GM19240 (cell line): ENCODE data around the gene FMN2.

Source experiments
- DNase-seq: peaks from one replicate; pipeline ENCODE4 v3.0.0; 2011; ENCODE audit warnings: low spot score; ENCODE audit not compliant: insufficient read length

The FMN2 gene

GRCh38 chr1:240420766-240421165 lies 329.1 kb downstream of the FMN2 start:
- no peak for DNase-seq

DNA sequence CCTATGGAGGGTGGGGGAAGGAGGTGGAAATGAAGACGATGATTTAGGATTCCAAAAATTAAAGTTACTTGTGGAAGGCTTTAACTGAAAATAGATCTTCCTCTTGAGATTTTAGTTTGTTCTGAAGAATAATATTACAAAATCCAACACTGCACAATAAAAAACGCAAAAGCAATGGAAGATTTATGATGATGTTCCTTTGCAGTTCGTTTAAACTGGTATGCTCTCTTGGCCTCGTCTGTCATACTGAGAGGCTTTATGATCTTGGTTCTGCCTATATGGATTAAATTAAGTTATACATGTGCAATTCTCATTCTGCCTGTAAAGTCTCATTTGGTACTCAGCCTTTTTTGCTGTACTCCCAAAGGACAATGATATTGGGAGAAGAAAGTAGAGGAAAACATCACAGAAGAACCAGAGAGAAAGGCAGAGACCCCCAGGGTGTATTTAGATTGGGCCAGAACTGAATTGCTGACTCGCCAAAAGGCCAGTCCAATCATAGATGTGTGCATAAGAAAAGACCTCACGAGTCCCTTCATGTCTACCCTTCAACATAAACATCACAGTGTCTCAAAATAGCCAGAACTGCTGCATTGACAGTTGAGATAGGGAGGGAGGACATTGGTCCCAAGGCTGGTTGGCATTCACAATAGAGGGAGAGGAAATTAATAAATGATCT lies 331.7 kb downstream of the FMN2 start:
- DNase-seq, result no peak

- no peak for DNase-seq
These were observed 333.2 kb downstream of the FMN2 start for GRCh38 chr1:240424740-240425464.

DNA sequence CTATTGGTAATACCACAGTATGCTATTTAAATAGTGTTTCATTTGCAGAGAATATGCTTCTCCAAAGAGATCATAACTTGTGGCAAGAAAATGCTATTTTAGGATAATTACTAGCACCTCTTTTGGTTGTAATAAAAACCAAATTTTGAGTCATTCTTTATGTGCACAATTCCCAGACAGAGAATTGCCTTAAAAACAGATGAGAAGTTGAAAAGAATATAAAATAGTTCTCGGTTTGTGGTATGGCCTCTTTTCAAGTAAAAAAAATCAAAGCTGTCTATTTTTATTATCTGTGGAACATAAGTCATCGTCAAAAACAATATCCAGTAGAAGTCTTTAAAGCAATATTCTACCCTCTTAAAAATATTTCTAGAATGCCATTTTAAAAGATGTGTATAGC lies 334.4 kb downstream of the FMN2 start:
- no peak for DNase-seq

GRCh38 chr1:240435996-240436566 lies 344.4 kb downstream of the FMN2 start:
- DNase-seq, result no peak

DNA sequence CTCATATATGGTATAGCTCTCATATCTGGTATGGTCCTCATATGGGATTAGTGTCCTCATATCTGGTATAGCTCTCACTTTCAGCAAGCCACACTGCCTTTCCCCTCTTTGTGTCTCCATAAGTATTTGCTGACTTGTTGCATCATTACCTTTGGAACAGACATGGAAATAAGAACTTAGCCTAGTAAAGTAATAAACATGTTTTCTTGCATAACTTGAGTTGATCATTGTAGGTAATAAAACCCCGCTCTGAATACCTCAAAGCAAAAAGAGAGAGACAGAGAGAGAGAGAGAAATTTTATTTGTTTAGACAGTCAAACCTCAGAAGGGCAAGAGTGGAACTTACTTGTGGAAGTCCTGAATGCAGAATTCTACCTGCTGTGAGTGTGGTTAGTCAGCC lies 350.0 kb downstream of the FMN2 start:
- no peak for DNase-seq

DNA sequence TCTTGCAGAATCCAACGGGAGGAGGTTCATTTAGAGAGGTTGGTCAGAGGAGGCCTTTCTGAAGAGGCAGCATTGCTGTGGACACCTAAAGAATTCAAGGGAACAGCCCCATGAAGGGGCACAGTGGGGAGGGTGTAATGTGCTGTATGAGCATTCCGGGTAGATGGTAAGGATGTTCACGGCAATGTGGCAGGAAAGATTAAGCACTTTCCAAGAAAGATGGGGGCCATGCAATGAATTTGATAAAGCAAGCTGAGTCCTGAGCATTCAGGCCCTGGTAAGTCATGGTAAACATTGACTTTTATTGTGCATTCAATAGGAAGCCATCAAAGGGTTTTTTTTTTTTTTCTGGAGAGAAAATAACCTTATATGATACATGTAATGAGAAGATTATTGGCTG lies 353.7 kb downstream of the FMN2 start:
- no peak for DNase-seq

DNA sequence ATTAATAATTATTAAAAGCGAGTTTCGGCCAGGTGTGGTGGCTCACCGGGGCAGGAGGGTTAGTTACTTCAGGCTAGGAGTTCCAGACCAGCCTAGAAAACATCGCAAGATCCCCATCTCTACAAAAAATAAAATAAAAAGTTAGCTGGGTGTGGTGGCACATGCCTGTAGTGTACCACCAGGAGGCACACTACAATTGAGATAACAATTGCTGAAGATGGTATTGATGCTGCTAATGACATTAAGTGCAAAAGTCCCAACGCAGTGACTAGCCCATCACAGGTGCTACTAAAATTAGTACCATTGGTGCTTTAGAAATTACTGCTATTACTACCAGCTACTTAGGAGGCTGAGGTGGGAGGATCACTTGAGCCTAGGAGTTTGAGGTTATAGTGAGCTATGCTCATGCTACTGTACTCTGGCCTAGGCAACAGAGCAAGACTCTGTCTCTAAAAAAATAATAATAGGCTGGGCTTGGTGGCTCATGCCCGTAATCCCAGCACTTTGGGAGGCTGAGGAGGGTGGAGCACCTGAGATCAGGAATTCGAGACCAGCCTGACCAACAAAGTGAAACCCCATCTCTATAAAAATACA lies 363.6 kb downstream of the FMN2 start:
- DNase-seq, result no peak

- DNase-seq, result no peak
These were observed 365.5 kb downstream of the FMN2 start for GRCh38 chr1:240457203-240457602.

DNA sequence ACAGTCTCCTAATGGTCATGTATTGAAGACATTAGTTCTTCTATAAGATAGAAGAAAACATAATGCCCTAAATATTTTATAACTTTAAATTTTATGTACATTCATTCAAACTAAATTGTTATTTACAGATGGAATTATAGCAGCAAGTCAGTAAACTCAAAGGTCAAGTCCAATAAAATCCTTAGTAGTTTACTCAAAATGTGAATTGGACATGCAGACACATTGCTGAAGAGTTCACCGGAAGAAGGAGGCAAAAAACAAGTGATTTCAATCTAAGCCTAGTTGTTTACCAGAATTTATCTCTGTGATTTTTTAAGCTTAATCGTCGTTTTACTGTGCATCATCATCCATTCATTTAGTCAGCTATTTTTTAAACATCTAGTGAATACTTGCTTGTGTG lies 370.6 kb downstream of the FMN2 start:
- no peak for DNase-seq

DNA sequence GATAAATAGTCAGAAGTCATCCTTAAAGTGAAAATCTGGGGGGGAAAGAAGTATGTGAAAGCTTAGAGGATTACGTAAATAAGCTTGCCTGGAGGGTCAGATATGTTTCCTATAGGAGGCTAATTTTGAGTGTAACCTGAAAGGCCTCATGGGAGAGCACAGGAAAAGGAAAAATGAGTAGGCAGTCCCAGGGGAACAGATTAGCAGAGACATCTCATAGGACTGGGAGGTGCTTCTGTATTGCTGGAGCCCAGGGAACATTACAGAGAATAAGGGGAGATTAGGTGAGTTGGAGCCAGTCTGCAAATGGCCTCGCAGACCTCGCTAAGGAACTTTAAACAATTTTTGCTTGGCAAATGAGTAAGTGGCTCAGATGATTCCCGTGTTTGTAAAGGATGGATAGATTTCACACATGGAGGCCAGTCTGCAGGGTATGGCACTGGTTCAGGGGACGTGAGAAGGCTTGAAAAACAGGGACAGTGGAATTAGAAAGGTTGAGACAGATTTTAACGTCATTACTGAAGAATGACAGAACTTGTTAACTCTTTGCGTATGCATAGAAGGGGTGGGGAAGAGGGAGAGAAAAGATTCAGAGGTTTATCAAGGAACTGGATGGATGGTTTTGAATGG lies 371.2 kb downstream of the FMN2 start:
- no peak for DNase-seq

DNA sequence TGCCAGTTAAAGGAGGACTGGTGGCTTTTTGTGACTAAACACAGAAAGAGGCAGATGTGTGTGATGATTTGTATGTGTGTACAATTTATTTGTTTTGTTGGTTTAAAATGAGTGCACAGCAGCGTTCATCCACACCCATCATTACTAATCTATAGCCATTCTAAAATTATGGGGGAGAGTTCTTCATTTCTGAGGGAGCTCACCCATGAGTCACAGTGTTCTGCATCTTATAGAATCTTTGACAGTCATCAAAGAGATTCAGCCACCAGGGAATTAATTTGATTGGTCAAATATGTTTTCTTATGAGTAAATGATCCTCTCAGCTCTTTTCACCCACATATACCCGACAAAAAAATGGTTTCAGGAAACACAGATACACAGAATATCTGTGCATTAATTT lies 372.4 kb downstream of the FMN2 start:
- DNase-seq, result no peak

GRCh38 chr1:240465531-240465940 lies 373.9 kb downstream of the FMN2 start:
- no peak for DNase-seq

DNA sequence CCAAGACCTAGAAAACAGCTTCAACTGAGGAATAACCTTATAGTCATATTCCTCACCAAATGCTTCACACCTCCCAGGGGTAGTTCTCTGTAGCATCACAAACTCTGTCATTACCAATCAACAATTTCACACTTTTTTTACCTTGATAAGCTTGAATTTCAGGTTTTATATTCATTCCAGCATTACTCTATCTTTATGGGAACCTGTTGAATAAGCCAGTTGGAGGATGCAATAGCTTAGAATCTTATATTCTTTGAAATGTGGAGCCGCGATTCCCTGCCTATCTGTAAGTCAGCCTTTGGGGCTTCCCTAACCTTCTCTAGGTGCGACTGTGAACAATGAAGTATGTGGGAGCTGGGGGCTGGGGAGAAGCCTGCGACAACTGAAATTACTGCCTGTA lies 374.8 kb downstream of the FMN2 start:
- DNase-seq, result no peak

- DNase-seq, result no peak
These were observed 376.2 kb downstream of the FMN2 start for GRCh38 chr1:240467895-240468294.

DNA sequence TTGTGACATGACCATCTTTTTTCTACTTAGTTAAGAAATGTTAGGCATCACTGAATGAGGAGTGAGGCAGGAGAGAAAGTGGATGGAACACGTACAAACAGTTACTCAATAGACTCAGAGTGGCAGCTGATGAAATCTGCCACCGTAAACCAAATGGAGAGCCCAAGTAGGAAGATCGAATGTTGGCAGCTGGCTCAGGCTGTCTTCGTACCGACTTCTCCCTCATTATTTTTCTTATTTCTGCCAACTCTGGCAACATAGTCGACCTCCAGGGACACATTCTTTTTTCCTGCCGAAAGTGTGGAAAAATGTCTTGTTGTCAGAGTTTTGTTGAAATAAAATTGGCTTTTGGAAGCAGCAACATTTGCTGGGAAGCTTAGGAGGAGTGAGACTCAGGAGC lies 377.0 kb downstream of the FMN2 start:
- DNase-seq, result no peak

- DNase-seq, result no peak
These were observed 382.5 kb downstream of the FMN2 start for GRCh38 chr1:240474133-240474614.

DNA sequence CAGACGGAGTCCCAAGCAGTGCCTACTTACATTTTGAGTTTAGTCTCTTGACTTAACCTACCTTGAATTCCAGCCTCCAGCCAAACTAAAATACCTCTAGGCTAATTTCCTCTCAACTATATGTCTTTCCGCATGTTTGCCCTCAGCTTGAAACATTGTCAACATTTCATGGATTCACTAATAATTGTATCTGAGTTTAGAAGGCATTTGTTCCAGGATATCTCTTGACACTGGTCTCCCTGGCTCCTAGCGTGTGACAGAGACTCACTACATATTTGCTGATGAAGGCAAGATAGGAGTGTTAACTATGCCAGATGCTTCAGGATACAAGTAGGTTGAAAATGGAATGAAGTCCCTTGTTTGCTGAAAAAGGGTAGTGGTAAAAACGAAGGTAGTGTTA lies 384.1 kb downstream of the FMN2 start:
- no peak for DNase-seq

- DNase-seq, result no peak
These were observed 386.9 kb downstream of the FMN2 start for GRCh38 chr1:240478536-240478935.

DNA sequence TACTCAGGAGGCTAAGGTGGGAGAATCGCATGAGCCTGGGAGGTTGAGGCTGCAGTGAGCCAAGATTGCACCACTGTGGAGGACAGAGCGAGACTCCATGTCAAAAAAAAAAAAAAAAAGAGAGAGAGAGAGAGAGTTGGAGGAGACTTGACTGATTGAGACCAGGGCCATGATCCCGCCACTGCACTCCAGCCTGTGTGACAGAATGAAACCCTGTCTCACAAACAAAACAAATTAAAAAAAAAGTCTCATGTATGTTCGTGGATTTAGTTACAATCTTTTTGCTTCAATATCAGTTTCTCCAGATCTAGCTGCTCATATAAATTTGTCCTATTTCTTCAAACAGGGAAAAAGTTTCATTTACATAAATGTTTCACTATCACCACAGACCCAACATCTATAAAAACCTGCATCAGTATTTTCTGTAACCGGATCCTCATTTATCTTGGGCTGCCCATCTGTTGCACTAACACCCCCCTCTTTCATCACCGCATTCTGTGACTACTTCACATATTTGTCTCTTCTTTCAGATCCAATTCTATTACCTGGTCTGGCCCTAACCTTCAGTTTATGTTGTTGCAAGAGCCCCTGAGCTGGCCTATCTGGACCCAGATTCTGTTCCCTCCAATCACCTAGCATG lies 393.2 kb downstream of the FMN2 start:
- DNase-seq, result no peak

GRCh38 chr1:240486611-240487010 lies 394.9 kb downstream of the FMN2 start:
- DNase-seq, result no peak
